DND-41 (cell line): ENCODE measurements around the gene MCF2L.

ENCODE experiments used
- CTCF ChIP-seq: IDR thresholded peaks from 2 replicates; pipeline ENCODE4 v1.5.1; 2012; ENCODE audit warnings: borderline replicate concordance, low read length, moderate library complexity, mild to moderate bottlenecking; ENCODE audit not compliant: poor library complexity, severe bottlenecking; ENCODE audit errors: extremely low read depth
- EZH2 ChIP-seq: IDR thresholded peaks from 3 replicates; pipeline ENCODE4 v1.6.1; 2012; ENCODE audit warnings: borderline replicate concordance, low read depth, mild to moderate bottlenecking, moderate library complexity, low read length, inconsistent platforms; ENCODE audit not compliant: severe bottlenecking

GRCh38 chr13:113077953-113078901 lies 109.2 kb downstream of the MCF2L start:
- TF ChIP-seq CTCF (no peak), EZH2 (no peak)
